Measurements from ENCODE around the gene CMC2.

- TF ChIP-seq POLR2A (IDR thresholded peaks at IDR 0.05) (no peak), CTCF (IDR thresholded peaks at IDR 0.05) (no peak), POLR2AphosphoS5 (IDR thresholded peaks at IDR 0.05) (no peak)
Observed at GRCh38 chr16:80966617-80967016, 40.1 kb downstream of the CMC2 start.
